H9 (cell line): ENCODE results near the gene RIOK2. TPM values are rescaled to one million over a fixed set of nuclear protein-coding genes. Genes with fewer than 3 reads are reported as not detected.
"Not testable (repeated sequence)": the region's sequence is repeated elsewhere in the genome, so short reads cannot be mapped to it uniquely, and the experiment has no call there.

ENCODE experiments used
- DNase-seq: peaks from one replicate; pipeline ENCODE4 v3.0.0-alpha.2; 2017
- H2AFZ ChIP-seq: one replicate; pipeline ENCODE4 v1.6.1; 2013; ENCODE audit warnings: mild to moderate bottlenecking, low read length, control low read depth, moderate library complexity
- H2AK5ac ChIP-seq: 2 replicates; pipeline ENCODE4 v1.6.1; 2013; ENCODE audit warnings: low read length, control low read depth, mixed read lengths; ENCODE audit not compliant: insufficient read length
- H2BK120ac ChIP-seq: one replicate; pipeline ENCODE4 v1.6.1; 2013; ENCODE audit warnings: low read depth, mild to moderate bottlenecking, low read length, control low read depth, inconsistent platforms; ENCODE audit not compliant: poor library complexity, severe bottlenecking
- H2BK12ac ChIP-seq: 2 replicates; pipeline ENCODE4 v1.6.1; 2013; ENCODE audit warnings: low read length, control low read depth, mixed read lengths, low read depth; ENCODE audit not compliant: insufficient read length
- H2BK15ac ChIP-seq: 2 replicates; pipeline ENCODE4 v1.6.1; 2013; ENCODE audit warnings: low read depth, low read length, control low read depth
- H2BK20ac ChIP-seq: one replicate; pipeline ENCODE4 v1.6.1; 2013; ENCODE audit warnings: low read depth, mild to moderate bottlenecking, low read length, control low read depth, inconsistent platforms; ENCODE audit not compliant: poor library complexity, severe bottlenecking
- H2BK5ac ChIP-seq: 2 replicates; pipeline ENCODE4 v1.6.1; 2013; ENCODE audit warnings: low read length, control low read depth, mixed read lengths; ENCODE audit not compliant: insufficient read length
- H3K14ac ChIP-seq: 2 replicates; pipeline ENCODE4 v1.6.1; 2013; ENCODE audit warnings: low read length, control low read depth; ENCODE audit not compliant: insufficient read depth
- H3K18ac ChIP-seq: 2 replicates; pipeline ENCODE4 v1.6.1; 2013; ENCODE audit warnings: low read depth, mild to moderate bottlenecking, mixed read lengths, low read length, control low read depth; ENCODE audit not compliant: insufficient read length
- H3K23ac ChIP-seq: 2 replicates; pipeline ENCODE4 v1.6.1; 2013; ENCODE audit warnings: low read length, control low read depth, mixed read lengths, low read depth; ENCODE audit not compliant: insufficient read length
- H3K23me2 ChIP-seq: 2 replicates; pipeline ENCODE4 v1.6.1; 2013; ENCODE audit warnings: low read depth, mild to moderate bottlenecking, mixed read lengths, low read length, control low read depth; ENCODE audit not compliant: insufficient read length, poor library complexity, severe bottlenecking
- H3K27ac ChIP-seq: 2 replicates; pipeline ENCODE4 v1.5.1; 2013; ENCODE audit warnings: low read length, control low read depth, mixed read lengths, low read depth; ENCODE audit not compliant: insufficient read length
- H3K27me3 ChIP-seq: 2 replicates; pipeline ENCODE4 v1.6.1; 2013; ENCODE audit warnings: low read length, control low read depth, inconsistent platforms; ENCODE audit not compliant: insufficient read depth
- H3K4ac ChIP-seq: 2 replicates; pipeline ENCODE4 v1.6.1; 2013; ENCODE audit warnings: low read depth, mild to moderate bottlenecking, control low read depth, inconsistent platforms, low read length, moderate library complexity
- H3K4me1 ChIP-seq: 2 replicates; pipeline ENCODE4 v1.6.1; 2013; ENCODE audit warnings: low read length, control low read depth, inconsistent platforms; ENCODE audit not compliant: insufficient read depth
- H3K4me2 ChIP-seq: 2 replicates; pipeline ENCODE4 v1.6.1; 2013; ENCODE audit warnings: low read length, control low read depth, mixed read lengths; ENCODE audit not compliant: insufficient read length, insufficient read depth
- H3K56ac ChIP-seq: 2 replicates; pipeline ENCODE4 v1.6.1; 2013; ENCODE audit warnings: low read depth, mild to moderate bottlenecking, mixed read lengths, low read length, control low read depth; ENCODE audit not compliant: insufficient read length
- H3K79me1 ChIP-seq: 2 replicates; pipeline ENCODE4 v1.6.1; 2013; ENCODE audit warnings: low read depth, mild to moderate bottlenecking, moderate library complexity, low read length, control low read depth, inconsistent platforms; ENCODE audit not compliant: insufficient read depth, poor library complexity, severe bottlenecking
- H3K79me2 ChIP-seq: 2 replicates; pipeline ENCODE4 v1.6.1; 2013; ENCODE audit warnings: low read length, control low read depth, inconsistent platforms; ENCODE audit not compliant: insufficient read depth
- H3K9ac ChIP-seq: 2 replicates; pipeline ENCODE4 v1.6.1; 2013; ENCODE audit warnings: low read length, control low read depth, mixed read lengths; ENCODE audit not compliant: insufficient read length; ENCODE audit errors: extremely low read depth
- H3K9me3 ChIP-seq: one replicate; pipeline ENCODE4 v1.6.1; 2013; ENCODE audit warnings: low read depth, low read length, inconsistent platforms; ENCODE audit not compliant: control insufficient read depth
- H3T11ph ChIP-seq: one replicate; pipeline ENCODE4 v1.6.1; 2013; ENCODE audit warnings: mild to moderate bottlenecking, low read length, control low read depth, inconsistent platforms
- H4K20me1 ChIP-seq: one replicate; pipeline ENCODE4 v1.6.1; 2013; ENCODE audit not compliant: control insufficient read depth, insufficient read length, insufficient read depth
- H4K5ac ChIP-seq: 2 replicates; pipeline ENCODE4 v1.6.1; 2013; ENCODE audit warnings: low read depth, mild to moderate bottlenecking, mixed read lengths, low read length, control low read depth; ENCODE audit not compliant: insufficient read length
- H4K8ac ChIP-seq: replicated peaks from 2 replicates; pipeline ENCODE4 v1.6.1; 2013; ENCODE audit warnings: low read length, control low read depth, mixed read lengths, low read depth; ENCODE audit not compliant: insufficient read length
- H4K91ac ChIP-seq: 2 replicates; pipeline ENCODE4 v1.6.1; 2013; ENCODE audit warnings: low read depth, mild to moderate bottlenecking, moderate library complexity, mixed read lengths, low read length, control low read depth; ENCODE audit not compliant: insufficient read length
- H3K27ac Mint-ChIP-seq, 3 experiments: 2 replicates in 2 of 3; 3 replicates in 1 of 3; pipeline ENCODE4 v1.8.0; 2020 to 2021; ENCODE audit warnings: mixed read lengths in 3 of 3, mild to moderate bottlenecking in 1 of 3, moderate library complexity in 1 of 3
- H3K27me3 Mint-ChIP-seq: 2 replicates; pipeline ENCODE4 v1.8.0; 2021; ENCODE audit warnings: low read depth, mild to moderate bottlenecking, moderate library complexity, mixed read lengths
- H3K36me3 Mint-ChIP-seq, 3 experiments: 2 replicates in 2 of 3; 3 replicates in 1 of 3; pipeline ENCODE4 v1.8.0; 2020 to 2021; ENCODE audit warnings: low read depth in 3 of 3, mixed read lengths in 3 of 3; ENCODE audit not compliant: insufficient read depth in 1 of 3
- H3K4me1 Mint-ChIP-seq, 2 experiments: 2 replicates each; pipeline ENCODE4 v1.8.0; 2020; ENCODE audit warnings: mixed read lengths in 2 of 2
- H3K4me3 Mint-ChIP-seq, 2 experiments: 2 replicates in 1 of 2; 3 replicates in 1 of 2; pipeline ENCODE4 v1.8.0; 2020 to 2021; ENCODE audit warnings: mild to moderate bottlenecking in 2 of 2, mixed read lengths in 2 of 2, moderate library complexity in 1 of 2
- H3K9me3 Mint-ChIP-seq, 2 experiments: 2 replicates in 1 of 2; 3 replicates in 1 of 2; pipeline ENCODE4 v1.8.0; 2020; ENCODE audit warnings: mild to moderate bottlenecking in 2 of 2, mixed read lengths in 2 of 2, moderate library complexity in 1 of 2
- CTCF ChIP-seq: fragments of 200-600 bp; sonication (generic); conservative IDR thresholded peaks from 3 replicates; pipeline ENCODE4 v1.8.0; 2021; ENCODE audit warnings: antibody characterized with exemption, mild to moderate bottlenecking
- WGBS: extraction: QIAGEN DNeasy Blood & Tissue Kit; methylation state at CpG from one replicate; pipeline ENCODE4 v1.1.7; 2013; ENCODE audit warnings: missing lambda C conversion rate, low lambda C conversion rate, mixed read lengths; ENCODE audit not compliant: insufficient read length; ENCODE audit errors: extremely low coverage; 5-methylcytosine and 5-hydroxymethylcytosine counted together
- total RNA-seq: library from RNA; stranded (reverse); gene quantifications from 2 replicates; pipeline ENCODE4 v1.2.1, GENCODE V29; 2021

The RIOK2 gene
- total RNA-seq, 1 experiment from 2014 or later = 39.5 TPM

GRCh38 chr5:97191893-97192292 is 8.8 kb upstream of the RIOK2 start:
- H2AFZ ChIP-seq = no peak overlapping the region
- H3K23ac ChIP-seq = no peak overlapping the region
- H2AK5ac ChIP-seq = no peak overlapping the region
- no peaks in the 10 kb centered on the region for H4K20me1 ChIP-seq
- H3K56ac ChIP-seq = no peak overlapping the region
- no peak overlapping the region for H3K18ac ChIP-seq
- H4K91ac ChIP-seq = no peak overlapping the region
- no peak overlapping the region for H3K27ac ChIP-seq
- H4K8ac ChIP-seq = no peak overlapping the region
- H3K23me2 ChIP-seq = no peaks in the 10 kb centered on the region
- H3K36me3 Mint-ChIP-seq = no peaks in the 10 kb centered on the region; a peak in 1 of 7 replicates
- H3K27me3 Mint-ChIP-seq = peaks cover 8% of the 10 kb centered on the region
- no peaks in the 10 kb centered on the region for H3K79me1 ChIP-seq
- no peak overlapping the region for H3K4me3 Mint-ChIP-seq
- WGBS = no CpG with 5 or more reads among the region's 2 CpGs
- no peak overlapping the region for H4K5ac ChIP-seq
- H2BK120ac ChIP-seq = no peak overlapping the region
- H3K14ac ChIP-seq = no peak overlapping the region
- peaks cover 11 to 16% of the 10 kb centered on the region in 2 experiments for H3K4me1 Mint-ChIP-seq
- H3K4me2 ChIP-seq = no peak overlapping the region
- H2BK20ac ChIP-seq = no peak overlapping the region
- H3K79me2 ChIP-seq = no peaks in the 10 kb centered on the region
- H3T11ph ChIP-seq = no peak overlapping the region
- no peak overlapping the region for H2BK12ac ChIP-seq
- H3K9me3 ChIP-seq = no peaks in the 10 kb centered on the region
- peaks cover 0 to 5% of the 10 kb centered on the region in 2 experiments; a peak in 3 of 5 replicates for H3K9me3 Mint-ChIP-seq
- TF ChIP-seq CTCF = no peak
- no peak overlapping the region for H3K4ac ChIP-seq
- H2BK15ac ChIP-seq = no peak overlapping the region
- no peak for DNase-seq
- H3K27ac Mint-ChIP-seq = no peak overlapping the region
- no peak overlapping the region for H2BK5ac ChIP-seq
- H3K9ac ChIP-seq = no peak overlapping the region
- H3K4me1 ChIP-seq = no peaks in the 10 kb centered on the region; the same call in 1 of the 2 replicates
- no peaks in the 10 kb centered on the region for H3K27me3 ChIP-seq

GRCh38 chr5:97189523-97189922 is 6.5 kb upstream of the RIOK2 start:
- H3K4me3 Mint-ChIP-seq, DNase-seq, H3K36me3 Mint-ChIP-seq: not testable (repeated sequence)

More at GRCh38 chr5:97189523-97189922, 6.5 kb upstream of the RIOK2 start:
- not testable (repeated sequence) for H3K27ac ChIP-seq, H2BK120ac ChIP-seq, H4K5ac ChIP-seq, H3K9ac ChIP-seq, H2BK12ac ChIP-seq, H3K4ac ChIP-seq, H3K79me2 ChIP-seq, H4K20me1 ChIP-seq, H3K9me3 Mint-ChIP-seq, H3K18ac ChIP-seq, H3K23ac ChIP-seq, H3K56ac ChIP-seq, H4K91ac ChIP-seq, H3K9me3 ChIP-seq, H4K8ac ChIP-seq, H3K23me2 ChIP-seq, H3K79me1 ChIP-seq, H2BK5ac ChIP-seq, H3T11ph ChIP-seq, H3K27me3 ChIP-seq, H2AK5ac ChIP-seq, H3K4me2 ChIP-seq, H2BK15ac ChIP-seq, H3K4me1 ChIP-seq, H3K27ac Mint-ChIP-seq, H2AFZ ChIP-seq, H3K14ac ChIP-seq, H2BK20ac ChIP-seq
- WGBS = no CpG with 5 or more reads among the region's 1 CpG
- Mint-ChIP-seq H3K4me1 (peaks cover 11 to 16% of the 10 kb centered on the region in 2 experiments), H3K27me3 (peaks cover 23% of the 10 kb centered on the region)
